ENCODE results near the gene ABCA6. TPM values are rescaled to one million over a fixed set of nuclear protein-coding genes. Genes with fewer than 3 reads are reported as not detected.

Gene ABCA6
- total and polyA plus RNA-seq, 10 of the 15 experiments (the other 5 are each of a cell fraction or from before 2014, with no cell fraction given), result 6.8 to 36.9 (median 12.6) TPM

- no peak overlapping the region for H3K4me3 ChIP-seq
- no peak overlapping the region for H3K27ac ChIP-seq (ENCODE audit: control insufficient read depth, insufficient read depth)
- no TSS peak for BruUV-seq (replicated peaks)
- H3K9me3 ChIP-seq (replicated peaks; ENCODE audit: control insufficient read depth, insufficient read depth, low read length), result peaks cover 2% of the 10 kb centered on the region; the same call in 1 of the 3 replicates
- CTCF ChIA-PET, result no interaction called here
- SMC1A ChIA-PET (ENCODE audit: uncharacterized antibody, unreplicated experiment), result interaction anchor here (0.9 to 2.2 kb wide), 4 partner anchors 11 to 178 kb away, joined by 3 to 5 read pairs (median 4); no protein-coding TSS in a partner anchor
- no peak for DNase-seq (ENCODE audit: low read depth, low spot score)
- in situ Hi-C loops (cut with MboI), result no loop called here
- intact Hi-C loops (cut with micrococcal nuclease; ENCODE audit: unreplicated experiment), result loop anchor here (10.0 kb wide), 1 partner anchor 292 kb away; no protein-coding TSS in a partner anchor
- H2AFZ ChIP-seq (ENCODE audit: control insufficient read depth, low read depth, low read length), result no peak overlapping the region
- TF ChIP-seq CEBPZ (IDR thresholded peaks at IDR 0.05; ENCODE audit: low read depth, low read length) (no peak), BCL11A (IDR thresholded peaks at IDR 0.05; ENCODE audit: low read depth, low read length) (no peak), NRF1 (conservative IDR thresholded peaks at IDR 0.05; ENCODE audit: low read depth, low read length) (no peak), SKIL (IDR thresholded peaks at IDR 0.05; ENCODE audit: low read depth, poor library complexity, severe bottlenecking) (no peak), TCF3 (IDR thresholded peaks at IDR 0.05; ENCODE audit: borderline replicate concordance, insufficient read depth, low read depth, low read length) (no peak), E2F8 (IDR thresholded peaks at IDR 0.05; ENCODE audit: low read depth, partially characterized antibody) (no peak), BACH1 (IDR thresholded peaks at IDR 0.05; ENCODE audit: borderline replicate concordance) (no peak), E2F4 (IDR thresholded peaks at IDR 0.05; ENCODE audit: low read depth, low read length) (no peak), BRCA1 (IDR thresholded peaks at IDR 0.05; ENCODE audit: low read depth, low read length) (no peak)
- H3K4me1 ChIP-seq (ENCODE audit: control insufficient read depth, insufficient read depth, low read length), result no peaks in the 10 kb centered on the region
- H3K79me2 ChIP-seq (ENCODE audit: control insufficient read depth, insufficient read depth, low read length), result no peaks in the 10 kb centered on the region
- no peak for ATAC-seq
- 65% methylated on average over 7 of the region's 7 CpGs for WGBS (ENCODE audit: insufficient coverage, insufficient replicate concordance, low lambda C conversion rate, missing lambda C conversion rate)
- H3K36me3 ChIP-seq (ENCODE audit: control insufficient read depth in 2 of 2, insufficient read depth in 2 of 2, low read length in 1 of 2), result no peaks in the 10 kb centered on the region; a peak in 1 of 4 replicates
- RAD21 ChIA-PET (ENCODE audit: unreplicated experiment), result no interaction called here
- H4K20me1 ChIP-seq (ENCODE audit: control insufficient read depth, insufficient read depth), result no peaks in the 10 kb centered on the region
- no peak for FAIRE-seq
- no peaks in the 10 kb centered on the region for H3K27me3 ChIP-seq (replicated peaks in 1 of 2; ENCODE audit: control insufficient read depth in 2 of 2, insufficient read depth in 2 of 2, low read length in 1 of 2)
- no peak overlapping the region for H3K4me2 ChIP-seq (ENCODE audit: control insufficient read depth, insufficient read depth)
- POLR2A ChIA-PET, result no interaction called here
- no peak overlapping the region for H3K9ac ChIP-seq (ENCODE audit: control insufficient read depth, insufficient read depth, low read length)
Observed at GRCh38 chr17:69066482-69066881, 75.2 kb downstream of the ABCA6 start.
